HG03095 (cell line): ENCODE results near the gene ERC2.

Experiments used
- ATAC-seq: cut with Tn5 transposase; IDR thresholded peaks from one replicate; pipeline ENCODE4 v1.9.1; 2021; ENCODE audit warnings: moderate library complexity; ENCODE audit not compliant: unreplicated experiment

Gene ERC2

GRCh38 chr3:56193519-56193918 lies 274.7 kb downstream of the ERC2 start:
- ATAC-seq = no peak

- no peak for ATAC-seq
Measured at GRCh38 chr3:56192001-56192400, 276.3 kb downstream of the ERC2 start.

GRCh38 chr3:56190771-56191305 lies 277.4 kb downstream of the ERC2 start:
- no peak for ATAC-seq

- no peak for ATAC-seq
Measured at GRCh38 chr3:56190130-56190529, 278.1 kb downstream of the ERC2 start.

GRCh38 chr3:56189536-56189935 lies 278.7 kb downstream of the ERC2 start:
- ATAC-seq = no peak

GRCh38 chr3:56188201-56188600 lies 280.1 kb downstream of the ERC2 start:
- ATAC-seq = no peak

GRCh38 chr3:56187051-56187450 lies 281.2 kb downstream of the ERC2 start:
- no peak for ATAC-seq

- ATAC-seq = no peak
Measured at GRCh38 chr3:56185827-56186226, 282.4 kb downstream of the ERC2 start.

GRCh38 chr3:56183529-56183928 lies 284.7 kb downstream of the ERC2 start:
- ATAC-seq = no peak

- ATAC-seq = no peak
Measured at GRCh38 chr3:56180433-56180832, 287.8 kb downstream of the ERC2 start.

GRCh38 chr3:56173601-56174000 lies 294.7 kb downstream of the ERC2 start:
- ATAC-seq = no peak

- no peak for ATAC-seq
Measured at GRCh38 chr3:56164436-56164835, 303.8 kb downstream of the ERC2 start.

GRCh38 chr3:56157693-56158362 lies 310.4 kb downstream of the ERC2 start:
- no peak for ATAC-seq

GRCh38 chr3:56154297-56154696 lies 314.0 kb downstream of the ERC2 start:
- ATAC-seq = no peak

GRCh38 chr3:56147354-56147753 lies 320.9 kb downstream of the ERC2 start:
- no peak for ATAC-seq

- no peak for ATAC-seq
Measured at GRCh38 chr3:56145410-56145809, 322.9 kb downstream of the ERC2 start.

GRCh38 chr3:56144805-56145204 lies 323.5 kb downstream of the ERC2 start:
- ATAC-seq = no peak

- ATAC-seq = no peak
Measured at GRCh38 chr3:56137415-56137814, 330.9 kb downstream of the ERC2 start.

GRCh38 chr3:56136514-56136913 lies 331.8 kb downstream of the ERC2 start:
- no peak for ATAC-seq

GRCh38 chr3:56135941-56136340 lies 332.3 kb downstream of the ERC2 start:
- ATAC-seq = no peak

- ATAC-seq = no peak
Measured at GRCh38 chr3:56133423-56133822, 334.8 kb downstream of the ERC2 start.

- ATAC-seq = no peak
Measured at GRCh38 chr3:56132762-56133161, 335.5 kb downstream of the ERC2 start.

GRCh38 chr3:56131974-56132590 lies 336.2 kb downstream of the ERC2 start:
- ATAC-seq = no peak
